HG02623 (cell line): ENCODE measurements around the gene DDX39A.
"Not testable (repeated sequence)": the region's sequence is repeated elsewhere in the genome, so short reads cannot be mapped to it uniquely, and the experiment has no call there.

Experiments used
- ATAC-seq: cut with Tn5 transposase; IDR thresholded peaks from one replicate; pipeline ENCODE4 v1.9.1; 2021; ENCODE audit warnings: moderate library complexity; ENCODE audit not compliant: unreplicated experiment

DDX39A gene

GRCh38 chr19:14367016-14367415 lies 52.1 kb downstream of the DDX39A start:
- no peak for ATAC-seq

GRCh38 chr19:14366529-14366928 lies 52.6 kb downstream of the DDX39A start:
- ATAC-seq = no peak

- ATAC-seq = not testable (repeated sequence)
Measured at GRCh38 chr19:14364098-14364443, 55.1 kb downstream of the DDX39A start.

- ATAC-seq = no peak
Measured at GRCh38 chr19:14363183-14364097, 55.7 kb downstream of the DDX39A start.

GRCh38 chr19:14361824-14362223 lies 57.3 kb downstream of the DDX39A start:
- ATAC-seq = no peak
